GM04503 (cell line): ENCODE measurements around the gene ELOVL6.
"Not testable (repeated sequence)": the region's sequence is repeated elsewhere in the genome, so short reads cannot be mapped to it uniquely, and the experiment has no call there.

ENCODE experiments used
- DNase-seq: peaks from one replicate; pipeline ENCODE4 v3.0.0-alpha.2; 2012; ENCODE audit warnings: low read depth

ELOVL6 gene

DNA sequence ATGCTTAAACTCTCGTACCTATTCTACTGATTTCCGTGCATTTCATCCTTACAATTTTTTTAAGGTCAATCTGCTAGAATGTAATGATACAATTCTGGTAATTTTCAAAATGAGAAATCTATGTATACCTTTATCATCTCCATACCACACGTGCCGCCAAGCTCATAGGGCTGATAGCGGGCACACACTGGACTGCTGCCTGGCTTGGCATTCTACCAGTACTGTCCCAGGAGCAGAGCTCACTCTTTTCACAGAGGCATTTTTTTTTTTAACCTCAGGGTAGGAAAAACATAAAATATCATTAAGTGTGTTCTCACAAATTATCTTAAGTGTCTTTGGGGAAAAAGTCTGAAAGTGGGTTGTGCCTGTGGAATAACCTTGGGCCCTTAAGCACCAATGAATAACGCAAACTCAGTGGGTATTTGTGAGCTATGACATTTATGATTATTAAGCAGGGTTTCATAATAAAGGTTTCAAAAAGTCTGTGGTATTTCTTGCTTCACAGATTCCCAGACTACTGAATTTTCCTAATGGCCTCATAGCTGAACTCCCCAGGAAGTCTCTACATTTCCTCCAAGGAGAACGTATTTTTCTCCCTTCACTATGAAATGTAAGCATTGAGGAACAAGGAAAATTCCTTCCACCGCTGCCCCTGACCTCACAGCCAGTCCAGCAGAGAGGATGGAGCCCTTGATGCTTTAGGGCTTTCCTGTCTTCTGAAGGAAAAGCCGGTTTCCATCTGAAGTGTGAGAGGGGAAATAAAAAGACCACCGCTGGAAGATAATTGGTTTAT is 125.2 kb downstream of the ELOVL6 start:
- DNase-seq: no peak

DNA sequence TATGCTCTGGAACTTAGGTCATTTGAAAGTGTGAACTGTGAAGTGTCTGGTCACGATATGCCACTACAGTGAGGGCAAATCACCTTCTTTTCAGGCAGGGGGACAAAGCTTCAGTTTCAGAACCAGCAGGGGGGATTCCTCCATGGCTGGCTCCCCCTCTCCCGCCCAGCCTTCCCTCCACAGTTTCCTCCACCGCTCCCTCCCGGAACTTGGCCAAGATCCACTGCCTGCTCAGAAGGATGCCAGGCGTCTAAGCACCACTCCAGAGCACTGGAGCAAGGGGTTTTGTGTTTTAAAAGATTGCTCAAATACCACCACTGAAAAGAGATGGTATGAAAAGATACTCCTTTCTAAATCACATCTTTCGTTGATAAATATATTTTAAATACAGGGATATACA is 126.9 kb downstream of the ELOVL6 start:
- DNase-seq: no peak

DNA sequence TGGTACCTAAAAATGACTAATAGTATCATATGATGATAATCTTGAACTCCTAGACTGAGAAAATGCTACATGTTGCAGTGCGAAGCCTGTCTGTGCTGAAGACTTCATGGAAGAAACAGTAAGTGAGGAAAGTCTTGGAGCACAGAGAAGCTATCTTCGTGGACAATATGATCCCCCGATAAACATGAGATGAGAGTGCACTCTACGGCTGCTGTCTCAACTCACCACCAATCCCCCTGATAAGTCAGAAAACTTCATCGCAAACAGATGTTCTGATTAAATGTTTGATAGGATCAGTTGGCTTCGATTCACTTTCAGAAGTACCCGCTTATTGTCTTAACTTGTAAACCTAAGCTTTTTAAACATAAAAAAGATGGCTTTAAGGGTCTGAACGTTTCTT is 130.2 kb downstream of the ELOVL6 start:
- no peak for DNase-seq

DNA sequence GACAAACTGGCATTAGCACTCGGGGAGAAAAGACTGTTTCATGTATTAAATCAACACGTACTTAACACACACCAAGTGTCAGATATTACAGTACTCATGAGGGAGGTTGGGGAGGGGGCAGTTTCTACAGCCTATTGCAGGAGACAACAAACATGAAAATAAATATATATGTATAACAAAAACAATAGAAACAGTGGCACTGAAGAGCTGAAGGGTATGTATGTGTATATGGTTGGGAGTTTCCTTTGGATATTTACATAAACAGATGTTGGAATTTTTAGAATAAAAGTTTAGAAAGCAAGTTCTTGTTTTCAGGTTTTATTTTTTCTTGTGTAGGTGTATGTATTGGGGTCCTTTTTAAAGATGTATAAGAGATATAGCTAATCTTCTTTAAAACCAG is 133.5 kb downstream of the ELOVL6 start:
- no peak for DNase-seq

DNA sequence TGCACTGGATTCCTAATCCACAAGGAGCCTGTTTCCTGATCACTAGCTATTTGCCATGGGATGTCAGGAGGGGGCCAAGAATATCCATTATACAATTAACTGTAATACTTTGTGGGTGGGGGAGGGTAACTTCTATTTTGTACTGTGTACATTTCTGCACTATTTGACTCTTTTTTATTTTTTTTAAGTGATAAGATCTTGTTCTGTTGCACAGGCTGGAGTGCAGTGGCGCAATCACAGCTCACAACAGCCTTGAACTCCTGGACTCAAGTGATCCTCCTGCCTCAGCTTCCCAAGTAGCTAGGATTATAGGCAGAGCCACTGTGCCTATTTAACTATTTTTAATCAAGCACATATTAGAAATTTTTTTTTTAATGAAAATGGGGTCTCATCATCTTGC is 134.1 kb downstream of the ELOVL6 start:
- DNase-seq: no peak

DNA sequence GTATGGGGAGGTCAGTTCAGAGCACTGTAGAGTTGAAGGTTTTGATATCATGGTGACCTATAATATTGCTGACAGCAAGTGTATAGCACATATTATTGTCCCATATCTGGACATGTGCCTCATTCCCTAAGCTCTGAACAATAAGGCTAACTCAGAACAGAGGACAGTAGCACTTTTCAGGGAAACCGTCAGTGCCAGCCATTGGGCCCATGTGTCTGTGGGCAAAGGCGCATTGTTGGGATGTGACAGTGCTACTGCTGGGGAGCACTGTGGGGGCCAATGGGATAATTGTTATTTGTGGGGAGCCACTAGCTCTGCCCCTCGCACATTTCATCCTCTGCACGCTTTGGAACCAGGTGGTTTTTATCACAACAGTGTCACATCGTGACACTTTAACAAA is 136.2 kb downstream of the ELOVL6 start:
- no peak for DNase-seq

DNA sequence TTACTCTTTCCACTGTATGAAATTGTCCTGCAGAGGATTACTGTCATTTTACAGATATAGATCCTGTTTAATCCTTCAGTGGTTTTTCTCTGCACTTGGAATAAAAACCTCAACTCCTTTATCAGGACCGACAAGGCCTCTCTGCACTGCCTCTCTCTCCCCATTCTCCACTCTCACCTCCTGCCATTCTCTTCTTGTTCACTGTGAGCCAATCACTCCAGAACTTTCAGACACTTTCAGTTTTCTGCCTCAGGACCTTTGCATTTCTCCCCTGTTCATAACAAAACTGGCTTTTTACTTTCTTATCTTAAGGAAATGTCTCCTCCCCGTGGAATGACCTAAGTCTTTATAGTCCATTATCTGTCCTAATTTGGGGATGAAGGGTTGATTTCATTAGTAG is 137.3 kb downstream of the ELOVL6 start:
- no peak for DNase-seq

DNA sequence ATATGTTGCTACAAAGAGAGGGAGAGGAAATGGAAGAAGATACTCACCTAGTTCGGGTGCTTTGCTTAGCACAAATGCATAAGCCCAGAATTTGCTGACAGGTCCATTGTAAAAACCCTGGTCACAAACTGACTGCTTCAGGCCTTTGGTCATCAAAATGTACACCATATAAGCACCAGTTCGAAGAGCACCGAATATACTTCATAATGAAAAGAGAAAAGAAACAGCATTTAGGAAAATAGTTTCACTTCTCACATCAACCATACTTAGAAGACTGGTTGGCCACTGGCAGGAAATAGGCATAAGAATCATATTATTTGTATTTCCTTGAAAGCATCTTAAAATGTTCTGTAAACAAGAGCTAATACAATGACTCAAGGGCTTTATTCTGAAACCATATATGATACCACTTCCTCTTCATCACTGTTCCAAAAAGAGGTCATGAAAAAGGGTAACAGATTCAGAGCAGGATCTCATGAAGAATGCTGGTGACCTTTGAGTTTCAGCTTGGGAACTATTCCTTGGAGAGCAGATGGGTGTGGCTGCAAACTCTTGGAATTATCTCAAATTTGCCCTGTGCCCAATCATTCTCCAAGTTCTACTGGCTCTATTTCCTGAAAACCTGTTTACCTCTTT is 138.7 kb downstream of the ELOVL6 start:
- no peak for DNase-seq

DNA sequence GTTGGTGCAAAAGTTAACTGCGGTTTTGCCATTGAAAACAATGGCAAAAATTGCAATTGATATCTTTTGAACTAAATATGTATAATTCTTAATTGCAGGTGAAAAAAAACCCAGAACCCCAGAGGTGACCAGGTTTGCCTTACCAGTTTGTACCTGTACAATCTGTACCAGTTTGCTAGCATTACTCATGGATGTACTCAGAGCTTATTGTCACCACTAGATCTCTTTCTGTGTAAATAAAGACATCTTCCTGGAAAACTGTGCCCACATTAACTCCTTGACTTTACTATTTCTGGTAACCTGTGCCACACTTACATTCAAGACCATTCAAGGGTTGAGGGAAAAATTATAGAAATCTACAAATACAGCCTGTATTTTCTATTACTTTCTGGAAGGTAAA is 139.7 kb downstream of the ELOVL6 start:
- DNase-seq: no peak

DNA sequence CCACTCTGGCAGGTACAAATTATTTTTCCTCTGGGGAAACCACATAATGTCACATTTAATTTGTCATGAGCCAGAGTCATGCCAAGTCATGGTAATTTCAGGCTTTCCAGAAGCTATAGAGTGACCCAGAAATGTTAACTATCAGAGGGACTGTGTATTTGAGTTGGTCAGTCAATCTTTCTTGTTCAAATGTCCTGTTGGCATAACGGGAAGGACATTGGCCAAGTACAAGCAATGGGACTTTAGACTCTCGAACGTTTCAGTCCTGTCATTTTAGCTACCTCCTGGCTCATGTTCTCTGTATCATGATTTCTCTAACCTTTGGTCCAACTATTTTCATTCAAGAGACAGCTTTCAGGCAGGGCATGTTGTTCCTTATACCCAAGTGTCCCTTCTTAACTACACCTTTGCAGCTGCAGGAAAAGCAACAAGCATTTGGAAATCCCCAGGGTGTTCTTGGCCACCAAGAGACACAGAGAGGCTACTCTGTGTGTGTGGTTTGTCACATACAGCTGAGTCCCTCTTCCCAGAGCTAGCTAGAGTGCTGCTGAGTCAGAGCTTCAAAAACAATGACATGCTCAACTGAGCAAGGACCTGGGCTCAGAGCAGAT is 143.2 kb downstream of the ELOVL6 start:
- no peak for DNase-seq

DNA sequence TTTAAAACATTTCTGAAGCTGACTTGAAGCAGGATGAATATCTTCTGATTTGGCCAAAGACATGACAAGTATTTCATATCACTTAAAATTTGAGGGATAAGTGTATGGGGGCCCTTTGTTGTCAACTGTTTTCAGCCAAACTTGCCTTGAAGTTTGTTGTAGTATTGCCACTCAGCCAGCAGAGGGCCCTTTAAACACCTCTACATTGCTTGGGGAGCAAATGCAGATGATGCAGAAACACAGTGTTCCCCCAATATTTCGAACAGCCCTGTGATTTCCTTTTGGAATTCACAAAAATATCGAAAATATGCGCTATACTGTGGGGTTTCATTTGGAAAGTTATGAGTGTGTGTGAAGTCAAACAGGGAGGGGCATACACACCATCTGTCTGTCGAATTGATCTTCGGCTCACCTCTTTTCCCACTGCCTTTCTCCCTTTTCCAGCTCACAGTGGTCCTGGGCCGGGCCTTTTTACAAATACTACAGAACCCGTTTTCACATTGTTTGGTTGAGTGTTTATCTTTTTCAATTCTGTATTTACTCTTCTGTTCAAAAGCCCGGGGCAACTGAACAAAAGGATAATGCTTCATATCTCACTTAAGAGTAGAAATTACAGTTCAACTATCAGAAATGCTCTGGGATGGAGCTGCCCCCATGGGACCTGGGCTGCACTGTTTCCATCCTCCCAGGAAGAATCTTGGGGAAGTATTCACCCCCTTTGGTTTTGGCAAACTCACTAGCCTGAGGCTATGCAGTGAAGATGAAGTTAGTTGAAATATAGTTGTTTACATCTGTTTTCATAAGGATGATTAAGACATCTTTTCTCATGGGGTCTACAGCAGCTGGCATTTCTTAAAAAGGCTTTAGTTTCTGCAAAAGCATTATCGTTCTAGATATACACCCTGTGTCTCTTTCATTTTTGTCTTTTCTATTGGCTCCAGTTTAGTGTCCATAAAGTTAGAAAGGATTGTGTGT is 148.2 kb downstream of the ELOVL6 start:
- DNase-seq: no peak

DNA sequence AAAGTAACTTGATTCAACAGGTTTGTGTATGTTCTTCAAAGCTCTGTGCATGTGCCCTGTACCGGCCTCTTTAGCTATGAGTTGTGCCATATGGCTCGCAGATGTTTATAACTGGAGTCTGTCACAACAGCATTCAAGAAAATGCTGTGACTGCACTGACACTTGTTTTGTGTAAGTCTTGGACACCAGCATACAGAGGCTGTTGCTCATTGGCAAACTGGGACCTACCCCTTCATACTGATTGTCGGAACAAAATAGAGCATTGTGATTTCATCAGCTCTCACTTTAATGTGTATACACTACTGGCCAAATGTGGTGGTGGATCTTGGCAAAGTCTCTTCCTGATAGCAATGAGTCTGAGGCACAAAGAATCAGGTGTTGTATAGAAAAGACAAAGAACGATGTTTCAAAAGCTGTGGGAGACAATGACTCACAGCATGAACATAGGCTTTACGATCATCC is 151.8 kb downstream of the ELOVL6 start:
- no peak for DNase-seq

DNA sequence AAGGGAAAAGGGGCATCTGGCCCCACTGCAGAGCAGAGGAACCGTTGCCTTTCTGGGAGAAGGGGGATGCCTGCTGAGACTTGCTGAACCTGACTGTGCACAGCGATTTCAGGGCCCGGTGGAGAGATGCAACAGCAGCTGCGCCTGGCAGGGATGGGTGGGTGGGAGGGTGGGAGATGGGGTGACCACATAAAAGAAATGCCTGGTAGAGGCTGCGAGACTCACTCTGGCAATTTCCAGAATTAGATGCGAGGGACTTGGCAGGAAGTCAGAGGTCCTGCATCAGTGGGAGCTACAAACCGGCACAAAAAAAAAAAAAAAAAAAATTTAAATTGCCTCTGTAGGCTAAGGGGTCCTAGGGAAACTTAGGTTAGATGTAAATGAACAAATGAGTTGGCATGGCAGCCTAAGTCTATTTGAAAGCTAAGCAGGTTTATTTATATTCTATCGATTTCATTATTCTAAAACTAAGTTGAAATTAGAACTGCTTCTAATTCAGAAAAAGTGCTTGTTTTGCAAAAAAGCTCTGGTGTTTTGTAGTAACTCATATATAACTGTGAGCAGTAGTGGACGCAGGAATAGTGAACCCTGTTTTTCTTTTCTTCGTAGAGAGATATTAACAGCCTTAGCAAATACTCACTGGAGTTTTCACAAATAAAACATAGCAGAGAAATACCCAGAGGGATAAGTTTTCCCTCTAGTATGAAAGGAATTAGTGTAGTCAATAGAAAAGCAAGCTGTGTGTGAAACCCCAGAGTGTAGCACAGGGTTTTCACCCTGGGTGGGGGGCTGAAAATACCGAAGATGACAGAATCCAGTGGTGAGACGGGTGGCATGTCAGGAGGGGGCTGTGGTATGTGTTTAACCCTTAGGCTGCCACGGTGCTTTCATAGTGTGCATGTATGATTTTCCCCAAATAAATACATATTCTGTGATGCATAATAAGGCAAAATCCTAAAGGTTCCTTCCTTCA is 155.6 kb downstream of the ELOVL6 start:
- DNase-seq: no peak

DNA sequence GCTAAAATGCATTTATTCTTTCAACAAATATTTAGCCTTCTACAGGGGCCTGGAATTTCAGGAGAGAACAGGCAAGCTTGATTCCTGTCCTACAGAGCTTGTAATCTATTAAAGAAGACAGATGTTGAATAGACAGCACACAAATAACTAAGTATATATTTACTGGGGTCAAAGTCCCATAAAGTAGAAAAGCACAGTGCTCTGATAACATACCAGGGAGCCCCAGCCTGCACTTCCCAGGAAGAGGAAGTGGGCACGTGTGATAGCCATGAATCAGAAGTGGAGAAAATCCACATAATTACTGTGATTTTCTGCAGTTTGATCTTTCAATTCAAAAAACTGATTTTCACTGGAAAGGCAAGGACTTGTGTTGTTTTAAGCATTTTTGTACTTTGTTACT is 156.7 kb downstream of the ELOVL6 start:
- DNase-seq: no peak

DNA sequence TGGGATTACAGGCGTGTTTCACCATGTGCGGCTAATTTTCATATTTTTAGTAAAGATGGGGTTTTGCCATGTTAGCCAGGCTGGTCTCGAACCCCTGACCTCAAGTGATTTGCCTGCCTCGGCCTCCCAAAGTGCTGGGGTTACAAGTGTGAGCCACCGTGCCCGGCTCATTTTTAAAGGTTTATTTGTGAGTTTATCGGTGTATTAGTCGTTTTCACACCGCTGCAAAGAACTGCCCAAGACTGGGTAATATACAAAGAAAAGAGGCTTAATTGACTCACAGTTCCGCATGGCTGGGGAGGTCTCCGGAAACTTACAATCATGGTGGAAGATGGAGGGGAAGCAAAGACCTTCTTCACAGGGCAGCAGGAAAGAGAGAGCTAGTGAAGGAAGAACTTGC is 159.3 kb downstream of the ELOVL6 start:
- not testable (repeated sequence) for DNase-seq

DNA sequence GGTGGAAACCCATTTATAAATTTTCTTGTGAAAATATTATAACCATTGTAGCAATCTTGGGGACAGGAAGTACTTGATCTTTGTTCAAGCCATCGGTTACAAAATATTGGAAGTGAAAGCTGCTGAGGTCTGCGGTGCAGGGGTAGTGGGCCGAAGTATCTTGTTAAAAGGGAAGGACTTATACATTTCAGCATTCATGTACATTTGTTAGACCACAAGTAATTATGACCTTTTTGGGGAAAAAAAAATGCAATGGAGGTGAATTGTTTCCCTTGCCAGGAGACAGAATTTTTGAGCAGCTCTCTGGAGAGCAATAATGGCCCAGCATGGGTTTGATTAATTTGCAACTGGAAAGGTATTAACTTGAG is 164.4 kb downstream of the ELOVL6 start:
- no peak for DNase-seq

DNA sequence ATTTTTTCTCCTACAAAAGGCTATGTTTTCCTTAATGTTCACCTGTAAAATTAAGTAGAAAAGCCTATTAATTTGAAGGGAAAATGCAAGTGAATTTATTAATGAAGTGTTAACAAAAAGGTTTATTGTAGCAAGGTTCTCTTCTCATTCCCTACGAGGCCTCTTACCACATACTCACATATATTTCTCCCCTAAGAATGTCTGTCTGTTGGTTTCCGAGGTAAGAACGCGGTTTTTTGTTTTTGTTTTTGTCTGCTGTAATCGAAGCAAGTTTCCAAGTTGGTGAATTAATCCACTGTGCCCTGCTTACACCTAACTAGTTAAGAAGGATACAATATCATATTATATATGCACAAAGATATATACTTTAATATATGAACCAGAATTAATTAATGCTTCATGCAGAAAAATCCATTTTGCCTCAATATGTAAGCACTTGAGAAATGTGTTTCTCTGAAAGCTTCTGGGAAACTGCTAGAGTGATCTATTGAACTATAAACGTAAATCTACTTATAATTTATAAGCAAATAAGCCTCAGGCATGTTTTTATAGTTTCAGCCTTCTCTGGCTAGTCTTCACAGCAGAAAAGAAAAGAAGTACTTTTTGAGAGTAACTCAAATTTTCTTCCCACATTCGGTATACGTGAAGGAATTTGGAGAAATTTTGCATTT is 164.9 kb downstream of the ELOVL6 start:
- DNase-seq: no peak

DNA sequence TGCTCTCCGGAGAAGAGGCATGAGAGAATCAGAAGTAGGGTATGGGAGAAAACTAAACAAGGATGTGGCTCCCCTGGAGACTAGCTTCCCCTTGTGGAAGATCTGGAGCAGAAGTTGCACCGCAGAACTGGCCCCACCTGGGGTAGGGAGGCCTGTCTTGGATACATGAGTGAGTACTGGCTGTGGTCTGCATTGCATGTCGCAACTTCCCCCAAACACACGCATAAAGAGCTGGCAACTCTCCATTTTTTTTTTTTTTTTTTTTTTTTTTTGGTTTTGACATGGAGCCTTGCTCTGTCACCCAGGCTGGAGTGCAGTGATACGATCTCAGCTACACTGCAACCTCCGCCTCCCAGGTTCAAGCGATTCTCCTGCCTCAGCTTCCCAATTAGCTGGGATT is 165.8 kb downstream of the ELOVL6 start:
- no peak for DNase-seq

DNA sequence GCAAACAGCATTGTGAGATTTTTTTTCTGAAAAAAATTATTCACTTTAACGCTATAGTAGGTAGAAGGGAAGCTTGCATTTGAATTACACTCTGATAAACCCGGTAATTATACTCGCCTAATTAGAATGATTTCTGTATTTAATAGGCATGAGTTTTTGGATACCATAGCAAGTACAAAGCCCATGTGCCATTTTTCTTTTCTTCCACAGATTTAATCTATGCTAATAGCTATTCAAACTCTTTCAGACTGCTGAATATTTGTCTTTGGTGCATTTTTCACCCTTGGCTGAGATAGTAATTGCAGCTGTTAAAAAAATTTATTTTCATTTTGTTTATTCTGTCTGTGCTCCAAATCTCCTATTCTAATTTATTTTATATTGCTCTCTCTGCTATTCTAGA is 172.7 kb downstream of the ELOVL6 start:
- DNase-seq: no peak

DNA sequence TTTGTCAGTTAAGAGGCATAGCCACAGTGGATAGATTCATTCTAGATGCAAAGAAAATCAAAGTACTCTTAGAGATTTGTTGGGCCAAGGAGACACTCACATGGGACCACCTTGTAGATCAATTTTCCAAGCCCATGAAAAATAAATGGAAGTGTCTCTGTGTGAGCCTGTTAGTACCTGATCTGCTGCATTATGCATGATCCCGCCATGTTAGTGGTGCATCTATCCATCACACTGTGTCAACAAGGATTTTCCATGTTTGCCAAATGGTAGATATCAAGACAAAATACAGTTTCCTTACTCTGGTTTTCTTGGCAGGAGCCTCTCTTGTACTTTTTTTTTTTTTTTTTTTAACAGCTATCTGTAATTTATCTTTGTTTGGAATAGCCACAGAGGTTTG is 173.4 kb downstream of the ELOVL6 start:
- no peak for DNase-seq

DNA sequence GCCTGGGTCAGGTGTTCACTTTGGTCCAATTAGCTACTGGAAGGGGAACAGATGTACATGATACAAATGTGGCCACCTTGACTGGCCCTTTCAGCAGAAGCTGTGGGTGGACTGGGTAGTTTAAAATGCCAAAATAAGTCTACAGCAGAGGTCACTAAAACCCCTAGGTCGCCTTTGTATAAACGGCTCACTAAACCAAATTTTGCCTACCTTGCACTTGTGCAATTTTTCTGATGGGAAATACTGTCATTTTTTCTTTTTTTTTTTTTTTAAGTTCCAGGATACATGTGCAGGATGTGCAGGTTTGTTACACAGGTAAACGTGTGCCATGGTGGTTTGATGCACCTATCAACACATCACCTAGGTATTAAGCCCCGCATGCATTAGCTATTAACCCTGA is 176.0 kb downstream of the ELOVL6 start:
- no peak for DNase-seq
